IMR-90 (cell line): ENCODE measurements around the gene MFSD6L. TPM values are rescaled to one million over a fixed set of nuclear protein-coding genes. Genes with fewer than 3 reads are reported as not detected.

Experiments
- ATAC-seq: fragments of 200-7000 bp; cut with Tn5 transposase; 2 replicates; pipeline ENCODE4 v1.9.1; 2020; ENCODE audit warnings: low read depth, mild to moderate bottlenecking, moderate library complexity
- BruUV-seq: library from RNA; stranded (reverse); fragments of 400-500 nt; replicated peaks from 2 replicates; lab custom pipeline; 2021; lab: Mats Ljungman, UMichigan
- CTCF ChIA-PET: fragments of 300-600 bp; formaldehyde crosslinking; extraction: SDS; loops from one replicate; lab custom pipeline; 2021; ENCODE audit warnings: antibody characterized with exemption; lab: Yijun Ruan, JAX
- POLR2A ChIA-PET: fragments of 300-600 bp; sonication (Branson Sonifier 250); formaldehyde crosslinking; loops from one replicate; lab custom pipeline; 2022; ENCODE audit warnings: antibody characterized with exemption; ENCODE audit not compliant: unreplicated experiment; lab: Charles Lee
- DNase-seq: peaks from one replicate; pipeline ENCODE4 v3.0.0; 2013
- H2AFZ ChIP-seq: replicated peaks from 2 replicates; pipeline ENCODE3; 2013; ENCODE audit warnings: low read length, mild to moderate bottlenecking; ENCODE audit not compliant: poor library complexity
- H2AK5ac ChIP-seq: 2 replicates; pipeline ENCODE4 v1.6.1; 2013; ENCODE audit warnings: low read depth, low read length, inconsistent platforms
- H2AK9ac ChIP-seq: replicated peaks from 2 replicates; pipeline ENCODE3; 2013; ENCODE audit warnings: mild to moderate bottlenecking, low read depth, low read length, moderate library complexity; ENCODE audit not compliant: poor library complexity
- H2BK120ac ChIP-seq: 2 replicates; pipeline ENCODE4 v1.6.1; 2013; ENCODE audit warnings: low read depth, low read length, inconsistent platforms
- H2BK15ac ChIP-seq: 3 replicates; pipeline ENCODE4 v1.6.1; 2013; ENCODE audit warnings: low read depth, low read length, inconsistent platforms
- H2BK20ac ChIP-seq: 2 replicates; pipeline ENCODE4 v1.6.1; 2013; ENCODE audit warnings: low read depth, mild to moderate bottlenecking, inconsistent platforms, low read length, moderate library complexity
- H2BK5ac ChIP-seq: 2 replicates; pipeline ENCODE4 v1.6.1; 2013; ENCODE audit warnings: mild to moderate bottlenecking, low read depth, low read length, inconsistent platforms; ENCODE audit not compliant: poor library complexity, severe bottlenecking
- H3K14ac ChIP-seq: replicated peaks from 2 replicates; pipeline ENCODE4 v1.6.1; 2013; ENCODE audit warnings: low read depth, low read length, inconsistent platforms
- H3K18ac ChIP-seq: 2 replicates; pipeline ENCODE4 v1.6.1; 2013; ENCODE audit warnings: low read depth, low read length, control low read depth
- H3K23ac ChIP-seq: 2 replicates; pipeline ENCODE4 v1.6.1; 2013; ENCODE audit warnings: low read depth, low read length, inconsistent platforms
- H3K27ac ChIP-seq: 2 replicates; pipeline ENCODE4 v1.5.1; 2013; ENCODE audit warnings: mild to moderate bottlenecking, control low read depth, low read length; ENCODE audit not compliant: insufficient read depth
- H3K27me3 ChIP-seq: 2 replicates; pipeline ENCODE4 v1.6.1; 2013; ENCODE audit warnings: low read length; ENCODE audit not compliant: control insufficient read depth, insufficient read depth
- H3K36me3 ChIP-seq: 2 replicates; pipeline ENCODE4 v1.6.1; 2013; ENCODE audit warnings: low read length, mixed read lengths; ENCODE audit not compliant: control insufficient read depth, insufficient read depth
- H3K4ac ChIP-seq: 2 replicates; pipeline ENCODE4 v1.6.1; 2013; ENCODE audit warnings: low read depth, low read length, inconsistent platforms
- H3K4me1 ChIP-seq: 2 replicates; pipeline ENCODE4 v1.6.1; 2013; ENCODE audit warnings: low read length, mixed read lengths; ENCODE audit not compliant: control insufficient read depth, insufficient read depth
- H3K4me2 ChIP-seq: 2 replicates; pipeline ENCODE4 v1.6.1; 2013; ENCODE audit warnings: low read depth, mild to moderate bottlenecking, control low read depth, low read length, moderate library complexity
- H3K4me3 ChIP-seq: 2 replicates; pipeline ENCODE4 v1.5.1; 2013; ENCODE audit warnings: low read depth, mild to moderate bottlenecking, control low read depth, low read length, moderate library complexity; ENCODE audit not compliant: insufficient read depth
- H3K56ac ChIP-seq: 2 replicates; pipeline ENCODE4 v1.6.1; 2013; ENCODE audit warnings: low read length, inconsistent platforms; ENCODE audit not compliant: insufficient read depth; ENCODE audit errors: extremely low read depth
- H3K79me1 ChIP-seq, 2 experiments: 2 replicates each; pipeline ENCODE4 v1.6.1; 2013; ENCODE audit warnings: low read length in 2 of 2, inconsistent platforms in 1 of 2, low read depth in 1 of 2
- H3K9ac ChIP-seq: 2 replicates; pipeline ENCODE4 v1.6.1; 2013; ENCODE audit warnings: low read depth, low read length, control low read depth
- H3K9me1 ChIP-seq: 2 replicates; pipeline ENCODE4 v1.6.1; 2013; ENCODE audit warnings: low read length, inconsistent platforms; ENCODE audit not compliant: insufficient read depth
- H3K9me3 ChIP-seq: 2 replicates; pipeline ENCODE4 v1.6.1; 2013; ENCODE audit warnings: low read length; ENCODE audit not compliant: control insufficient read depth, insufficient read depth
- H4K20me1 ChIP-seq: 2 replicates; pipeline ENCODE4 v1.6.1; 2013; ENCODE audit warnings: low read length, inconsistent platforms; ENCODE audit not compliant: insufficient read depth
- H4K5ac ChIP-seq: 2 replicates; pipeline ENCODE4 v1.6.1; 2013; ENCODE audit warnings: mild to moderate bottlenecking, low read depth, low read length, control low read depth
- H4K8ac ChIP-seq, 2 experiments: 2 replicates each; pipeline ENCODE4 v1.6.1; 2013; ENCODE audit warnings: low read depth in 2 of 2, low read length in 2 of 2, control low read depth in 1 of 2, inconsistent platforms in 1 of 2
- H4K91ac ChIP-seq: 2 replicates; pipeline ENCODE4 v1.6.1; 2013; ENCODE audit warnings: low read depth, low read length, inconsistent platforms; ENCODE audit not compliant: insufficient read depth
- BHLHE40 ChIP-seq: fragments of 150-350 bp; IDR thresholded peaks from 2 replicates; pipeline ENCODE4 v1.6.1; 2016; ENCODE audit warnings: mild to moderate bottlenecking, low read depth, low read length
- CHD1 ChIP-seq: IDR thresholded peaks from 2 replicates; pipeline ENCODE4 v1.6.1; 2012; ENCODE audit warnings: low read depth, low read length, improper control_type of control experiment
- FOS ChIP-seq: fragments of 150-350 bp; IDR thresholded peaks from 2 replicates; pipeline ENCODE4 v1.6.1; 2016; ENCODE audit warnings: low read depth, low read length
- MAZ ChIP-seq: IDR thresholded peaks from 2 replicates; pipeline ENCODE4 v1.6.1; 2012; ENCODE audit warnings: low read depth, mild to moderate bottlenecking, low read length, improper control_type of control experiment, moderate library complexity, borderline replicate concordance
- MXI1 ChIP-seq: IDR thresholded peaks from 2 replicates; pipeline ENCODE4 v1.6.1; 2012; ENCODE audit warnings: low read depth, mild to moderate bottlenecking, low read length, moderate library complexity, borderline replicate concordance
- RAD21 ChIP-seq: IDR thresholded peaks from 2 replicates; pipeline ENCODE4 v1.6.1; 2012; ENCODE audit warnings: low read length, improper control_type of control experiment
- RCOR1 ChIP-seq: IDR thresholded peaks from 2 replicates; pipeline ENCODE4 v1.6.1; 2012; ENCODE audit warnings: mild to moderate bottlenecking, low read length, improper control_type of control experiment; ENCODE audit not compliant: insufficient replicate concordance
- RFX5 ChIP-seq: IDR thresholded peaks from 2 replicates; pipeline ENCODE4 v1.8.0; 2012; ENCODE audit warnings: low read depth, mild to moderate bottlenecking, low read length, moderate library complexity
- SMC3 ChIP-seq: fragments of 150-350 bp; IDR thresholded peaks from 2 replicates; pipeline ENCODE4 v1.6.1; 2016; ENCODE audit warnings: low read depth, mild to moderate bottlenecking, antibody characterized with exemption, low read length, moderate library complexity
- USF2 ChIP-seq: fragments of 150-350 bp; IDR thresholded peaks from 2 replicates; pipeline ENCODE4 v1.6.1; 2017; ENCODE audit warnings: mild to moderate bottlenecking, antibody characterized with exemption, low read length, low read depth
- WGBS, 2 experiments: methylation state at CpG; one replicate each; pipeline versions ENCODE4 v1.1.5 to v1.1.7; 2013; ENCODE audit warnings: missing lambda C conversion rate in 2 of 2; ENCODE audit not compliant: insufficient read length in 1 of 2; ENCODE audit errors: extremely low coverage in 2 of 2; 5-methylcytosine and 5-hydroxymethylcytosine counted together
- dilution Hi-C: fragments of 300-500 bp; cut with HindIII; formaldehyde crosslinking; loops from one replicate; pipeline ENCODE4 v1.14.3; 2018; ENCODE audit warnings: low sequenced_read_pairs; ENCODE audit not compliant: unreplicated experiment
- in situ Hi-C: fragments of 300-500 bp; cut with MboI; formaldehyde crosslinking; loops from 3 replicates; pipeline ENCODE4 v1.14.3; 2019; ENCODE audit warnings: low sequenced_read_pairs, inconsistent platforms, mixed read lengths
- intact Hi-C: fragments of 100-400 bp; cut with micrococcal nuclease; formaldehyde crosslinking; loops from 2 replicates; pipeline ENCODE4 v1.10.0; 2022
- polyA plus RNA-seq, 3 experiments: library from polyadenylated mRNA; depleted of rRNA; stranded (reverse); fragments of >200 nt; gene quantifications; 2 replicates each; pipeline ENCODE4 v1.2.3, GENCODE V29; 2012; ENCODE audit warnings: low replicate concordance in 1 of 3
- total RNA-seq: library from RNA; depleted of rRNA; stranded (reverse); fragments of >200 nt; gene quantifications from 2 replicates; pipeline ENCODE4 v1.2.3, GENCODE V29; 2012
- TF ChIP-seq, protein P1 (sequence below): conservative IDR thresholded peaks from 2 replicates; pipeline ENCODE4 v1.5.1; 2012; ENCODE audit warnings: mild to moderate bottlenecking, low read depth, low read length, improper control_type of control experiment

Gene MFSD6L
- total and polyA plus RNA-seq, 2 of the 4 experiments (the other 2 are of a cell fraction): not detected

DNA sequence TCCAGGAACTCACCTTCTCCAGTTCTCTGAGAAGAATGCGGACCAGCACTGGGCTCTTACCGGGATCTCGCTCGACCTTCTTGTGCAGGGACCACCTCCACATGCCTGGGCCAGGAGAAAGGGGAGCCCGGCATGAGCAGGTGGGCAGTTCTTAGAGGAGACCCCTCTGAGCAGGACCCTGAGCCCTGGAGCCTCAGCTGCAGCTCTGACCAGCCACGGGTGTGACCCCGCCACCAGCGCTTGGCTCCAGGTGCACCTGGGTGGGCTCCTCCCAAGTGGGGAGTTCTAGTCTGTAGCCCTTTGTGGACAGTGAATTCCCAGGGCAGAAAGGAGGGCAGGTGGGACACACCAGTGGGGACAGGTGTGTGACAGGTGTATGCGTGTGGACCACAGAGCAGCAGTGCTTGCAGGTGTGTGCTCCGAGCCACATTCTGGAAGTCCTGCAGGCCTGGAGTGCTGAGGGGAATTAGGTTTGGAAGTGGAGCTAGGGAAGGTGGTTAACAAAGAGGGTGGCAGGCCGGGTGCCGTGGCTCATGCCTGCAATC is 39.5 kb upstream of the MFSD6L start:
- H3K36me3 ChIP-seq: no peaks in the 10 kb centered on the region
- no peak overlapping the region for H2BK20ac ChIP-seq
- POLR2A ChIA-PET: no interaction called here
- 86% methylated on average over 5 of the region's 12 CpGs; no CpG with 5 or more reads in 1 of the 2 experiments for whole genome bisulfite sequencing, 2 experiments
- no peak overlapping the region for H4K8ac ChIP-seq
- H2AFZ ChIP-seq: no peak overlapping the region
- CTCF ChIA-PET: no interaction called here
- no peaks in the 10 kb centered on the region for H3K9me1 ChIP-seq
- H4K20me1 ChIP-seq: no peaks in the 10 kb centered on the region
- no peak overlapping the region for H3K56ac ChIP-seq
- in situ Hi-C loops (no loop called here), intact Hi-C loops (no loop called here), dilution Hi-C loops (no loop called here)
- peak overlapping the region; percentile 16 for H2AK9ac ChIP-seq
- DNase-seq (no peak), ATAC-seq (no peak)
- H3K4me2 ChIP-seq: no peak overlapping the region
- no peak overlapping the region for H4K5ac ChIP-seq
- H3K4me1 ChIP-seq: no peaks in the 10 kb centered on the region
- H3K27ac ChIP-seq: no peak overlapping the region
- H4K91ac ChIP-seq: no peak overlapping the region
- no peak overlapping the region for H3K4ac ChIP-seq
- no peak overlapping the region for H3K23ac ChIP-seq
- H3K14ac ChIP-seq: no peak overlapping the region
- H3K9me3 ChIP-seq: no peaks in the 10 kb centered on the region
- H3K27me3 ChIP-seq: no peaks in the 10 kb centered on the region
- no peak overlapping the region for H2BK5ac ChIP-seq
- TF ChIP-seq RCOR1: no peak
- no peak for TF ChIP-seq MXI1
- no peak for TF ChIP-seq SMC3
- no peak for TF ChIP-seq RFX5
- TF ChIP-seq, protein P1, sequence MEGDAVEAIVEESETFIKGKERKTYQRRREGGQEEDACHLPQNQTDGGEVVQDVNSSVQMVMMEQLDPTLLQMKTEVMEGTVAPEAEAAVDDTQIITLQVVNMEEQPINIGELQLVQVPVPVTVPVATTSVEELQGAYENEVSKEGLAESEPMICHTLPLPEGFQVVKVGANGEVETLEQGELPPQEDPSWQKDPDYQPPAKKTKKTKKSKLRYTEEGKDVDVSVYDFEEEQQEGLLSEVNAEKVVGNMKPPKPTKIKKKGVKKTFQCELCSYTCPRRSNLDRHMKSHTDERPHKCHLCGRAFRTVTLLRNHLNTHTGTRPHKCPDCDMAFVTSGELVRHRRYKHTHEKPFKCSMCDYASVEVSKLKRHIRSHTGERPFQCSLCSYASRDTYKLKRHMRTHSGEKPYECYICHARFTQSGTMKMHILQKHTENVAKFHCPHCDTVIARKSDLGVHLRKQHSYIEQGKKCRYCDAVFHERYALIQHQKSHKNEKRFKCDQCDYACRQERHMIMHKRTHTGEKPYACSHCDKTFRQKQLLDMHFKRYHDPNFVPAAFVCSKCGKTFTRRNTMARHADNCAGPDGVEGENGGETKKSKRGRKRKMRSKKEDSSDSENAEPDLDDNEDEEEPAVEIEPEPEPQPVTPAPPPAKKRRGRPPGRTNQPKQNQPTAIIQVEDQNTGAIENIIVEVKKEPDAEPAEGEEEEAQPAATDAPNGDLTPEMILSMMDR: no peak
- no peak for TF ChIP-seq RAD21
- TF ChIP-seq BHLHE40: no peak
- no peak for TF ChIP-seq USF2
- no peak for TF ChIP-seq FOS
- TF ChIP-seq MAZ: no peak
- TF ChIP-seq CHD1: no peak
- BruUV-seq: no TSS peak
- H3K18ac ChIP-seq: no peak overlapping the region
- H2AK5ac ChIP-seq: no peak overlapping the region
- no peak overlapping the region for H2BK120ac ChIP-seq
- no peak overlapping the region for H3K4me3 ChIP-seq
- H2BK15ac ChIP-seq: no peak overlapping the region
- no peak overlapping the region for H3K9ac ChIP-seq
- no peaks in the 10 kb centered on the region for H3K79me1 ChIP-seq
